ENCODE results near the gene LMO2. TPM values are rescaled to one million over a fixed set of nuclear protein-coding genes. Genes with fewer than 3 reads are reported as not detected.

Gene LMO2
- 10 to 100 TPM; 37.0 to 74.3 TPM for total RNA-seq

DNA sequence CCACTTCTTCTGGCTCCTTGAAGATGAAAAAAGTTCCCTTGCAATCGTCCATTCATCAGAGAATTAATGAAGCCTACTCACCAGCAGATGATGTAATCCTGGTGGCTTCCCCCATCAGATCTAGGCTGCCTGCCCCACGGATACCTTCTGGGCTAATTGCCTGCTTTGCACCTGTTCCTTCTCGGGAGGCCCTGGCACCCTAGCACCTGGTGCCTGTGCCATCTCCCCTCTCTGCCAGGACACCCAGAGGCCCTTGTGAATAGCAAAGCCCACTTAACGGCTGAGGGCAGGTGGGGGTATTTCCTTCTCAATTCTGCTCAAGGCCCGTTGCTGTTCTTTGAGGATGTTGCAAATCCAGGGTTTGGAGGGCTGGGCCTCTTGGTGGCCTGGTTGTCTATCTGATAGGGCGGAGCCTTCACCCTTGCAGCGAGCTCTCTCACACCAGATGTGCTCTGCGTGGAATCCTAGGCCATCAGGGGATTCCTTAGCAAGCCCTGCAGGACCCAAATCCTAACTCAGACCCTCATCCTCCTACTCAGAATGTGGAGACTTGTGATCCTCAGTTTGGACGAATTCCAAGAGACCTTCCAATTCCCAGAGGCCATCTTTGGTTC is at the start of gene LMO2:
Gene LMO2 (minus strand): TSS at position 363 of the 614 bp plus-strand sequence. CDS start 22,360 bp downstream, outside the sequence.
- H3K9me3 ChIP-seq, result no peaks in the 10 kb centered on the region
- ATAC-seq (ENCODE audit: insufficient number of reproducible peaks, low FRiP score, low read depth), result no peak
- no peak for TF ChIP-seq CTCF (IDR thresholded peaks at IDR 0.05)
- no peaks in the 10 kb centered on the region for H3K27me3 ChIP-seq (replicated peaks; ENCODE audit: insufficient read depth)
- H3K27ac ChIP-seq, result no peak within 1 kb of the TSS
- no peak for DNase-seq (ENCODE audit: low spot score)
- H3K4me3 ChIP-seq, result no peak within 1 kb of the TSS
- H3K36me3 ChIP-seq, result no peaks in the 10 kb centered on the region
- H3K4me1 ChIP-seq (ENCODE audit: control insufficient read depth in 1 of 2, low read depth in 2 of 2), result no peaks in the 10 kb centered on the region

GRCh38 chr11:33940538-33940815 is 48.6 kb upstream of the LMO2 start:
- no peak for TF ChIP-seq CTCF (IDR thresholded peaks at IDR 0.05)
- no peak overlapping the region for H3K27ac ChIP-seq
- H3K27me3 ChIP-seq (replicated peaks; ENCODE audit: insufficient read depth), result no peaks in the 10 kb centered on the region
- H3K9me3 ChIP-seq, result no peaks in the 10 kb centered on the region
- peaks cover 37 to 62% of the 10 kb centered on the region in 2 donors for H3K4me1 ChIP-seq (ENCODE audit: control insufficient read depth in 1 of 2, low read depth in 2 of 2)
- no peak overlapping the region for H3K4me3 ChIP-seq
- ATAC-seq (ENCODE audit: insufficient number of reproducible peaks, low FRiP score, low read depth) (no peak), DNase-seq (ENCODE audit: low spot score) (no peak)
- no peaks in the 10 kb centered on the region for H3K36me3 ChIP-seq

DNA sequence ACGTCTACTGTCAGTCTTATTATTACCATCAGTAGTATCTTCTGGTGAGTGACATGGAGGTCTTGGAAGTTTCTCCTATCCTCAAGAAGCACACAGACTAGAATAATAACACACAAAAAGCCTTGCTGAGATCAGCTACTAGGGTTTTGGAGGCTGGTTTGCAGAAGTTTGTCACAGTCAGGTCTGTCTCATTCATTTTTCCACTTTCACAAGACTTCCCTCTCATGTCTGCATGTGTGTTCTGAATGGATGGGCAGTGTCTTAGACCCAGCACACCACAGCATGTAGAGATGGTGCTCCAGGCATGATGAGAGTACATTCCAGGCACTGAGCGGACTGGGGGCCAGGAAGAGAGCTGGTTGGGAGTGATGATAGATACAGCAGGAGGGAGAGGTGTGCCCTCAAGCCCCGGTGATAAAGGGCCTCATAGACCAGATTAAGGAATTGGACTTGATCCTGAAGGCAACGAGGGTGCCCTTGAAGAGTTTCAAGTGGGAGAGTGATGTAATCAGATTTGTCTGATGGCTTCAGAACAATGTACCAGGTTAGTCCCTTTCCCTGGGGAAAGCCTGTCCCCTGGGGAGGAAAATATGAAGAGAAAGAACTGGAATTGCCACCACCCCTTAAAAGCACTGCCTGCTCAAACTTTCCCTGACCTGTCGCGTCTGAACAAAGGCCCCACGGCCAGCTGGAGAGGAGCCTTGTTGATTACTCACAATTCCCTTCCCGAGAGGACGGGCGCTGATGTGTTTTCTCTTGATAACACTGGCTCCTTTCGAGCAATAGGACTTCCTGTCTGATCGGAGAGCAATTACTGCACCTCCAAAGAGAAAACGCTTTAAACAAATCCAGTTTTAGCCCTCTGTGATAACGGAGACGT is 45.1 kb upstream of the LMO2 start:
- no peak for TF ChIP-seq CTCF (IDR thresholded peaks at IDR 0.05)
- Histone ChIP-seq H3K27ac (peak overlapping the region; percentile 76 to 80), H3K4me3 (peak overlapping the region; percentile 22), H3K4me1 (ENCODE audit: control insufficient read depth in 1 of 2, low read depth in 2 of 2) (peaks cover 24 to 48% of the 10 kb centered on the region in 2 donors), H3K27me3 (replicated peaks; ENCODE audit: insufficient read depth) (no peaks in the 10 kb centered on the region), H3K36me3 (no peaks in the 10 kb centered on the region), H3K9me3 (no peaks in the 10 kb centered on the region)
- peak; percentile 64 for DNase-seq (ENCODE audit: low spot score)
- ATAC-seq (ENCODE audit: insufficient number of reproducible peaks, low FRiP score, low read depth), result peak; percentile 55

DNA sequence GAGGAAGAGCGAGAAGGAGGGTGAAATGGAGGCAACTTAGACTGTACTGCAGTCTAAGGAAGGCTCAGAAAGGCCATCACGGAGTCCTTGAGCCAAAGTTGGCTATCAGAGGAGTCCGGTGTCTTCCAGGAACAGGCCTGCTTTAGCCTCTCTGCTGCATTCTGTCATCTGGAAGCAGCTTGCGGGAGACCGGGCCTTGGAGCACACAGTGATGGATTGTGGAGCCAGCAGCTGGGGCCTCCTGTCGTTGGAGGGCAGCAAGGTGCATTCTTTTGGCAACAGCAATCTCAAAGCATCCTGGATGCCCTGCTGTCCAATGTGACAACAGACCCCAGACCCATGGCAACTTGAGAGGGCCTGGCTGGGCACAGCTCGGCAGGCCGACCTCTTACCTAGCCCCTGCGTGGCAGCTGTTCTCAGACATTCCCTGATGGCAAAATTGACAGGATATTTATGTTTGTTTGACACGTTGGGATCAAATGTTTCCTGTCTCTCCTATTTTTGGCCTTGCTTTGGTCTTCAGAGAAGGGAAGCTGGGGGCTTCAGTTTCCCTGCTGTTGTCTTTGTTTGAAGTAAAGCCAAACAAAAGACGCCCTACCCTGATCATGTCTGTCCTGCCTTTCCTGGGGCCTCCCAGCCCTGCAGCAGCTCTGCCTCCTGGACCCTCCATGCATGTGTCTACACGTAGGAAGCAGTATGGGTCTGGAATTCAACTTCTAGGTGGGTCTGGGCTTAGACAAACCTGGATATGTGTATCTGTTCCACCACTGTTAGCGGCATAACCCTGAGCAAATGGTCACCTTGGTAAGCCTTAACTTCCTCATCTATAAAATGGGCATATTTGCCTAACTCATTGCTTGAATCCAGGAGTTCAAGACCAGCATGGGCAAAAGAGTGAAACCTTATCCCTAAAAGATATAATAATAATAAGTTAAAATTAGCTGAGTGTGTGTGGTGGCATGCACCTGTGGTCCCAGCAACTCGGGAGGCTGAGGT is 43.9 kb upstream of the LMO2 start:
- DNase-seq (ENCODE audit: low spot score) (no peak), ATAC-seq (ENCODE audit: insufficient number of reproducible peaks, low FRiP score, low read depth) (no peak)
- Histone ChIP-seq H3K27me3 (replicated peaks; ENCODE audit: insufficient read depth) (no peaks in the 10 kb centered on the region), H3K4me1 (ENCODE audit: control insufficient read depth in 1 of 2, low read depth in 2 of 2) (peaks cover 23 to 48% of the 10 kb centered on the region in 2 donors), H3K4me3 (no peak overlapping the region), H3K36me3 (no peaks in the 10 kb centered on the region), H3K9me3 (no peaks in the 10 kb centered on the region), H3K27ac (no peak overlapping the region)
- TF ChIP-seq CTCF (IDR thresholded peaks at IDR 0.05), result no peak
